ENCODE measurements around the gene PKNOX2. TPM values are rescaled to one million over a fixed set of nuclear protein-coding genes. Genes with fewer than 3 reads are reported as not detected.

The PKNOX2 gene
- total RNA-seq, 1 experiment from 2014 or later, result not detected

- H3K27me3 Mint-ChIP-seq (ENCODE audit: insufficient read depth, unreplicated experiment), result peaks cover 26% of the 10 kb centered on the region
- ChIA-PET CTCF (no interaction called here), POLR2A (no interaction called here)
- Histone ChIP-seq H3K27me3 (replicated peaks; ENCODE audit: control insufficient read depth, insufficient read depth, low read length) (peaks cover 3% of the 10 kb centered on the region; the same call in 1 of the 2 replicates), H3K4me3 (ENCODE audit: low read depth, low read length) (no peak overlapping the region), H3K4me1 (no peaks in the 10 kb centered on the region), H3K9me3 (no peaks in the 10 kb centered on the region), H3K36me3 (ENCODE audit: control insufficient read depth, insufficient read depth, low read length) (no peaks in the 10 kb centered on the region)
- DNase-seq, result no peak
- no peak overlapping the region for H3K27ac Mint-ChIP-seq (ENCODE audit: unreplicated experiment)
- H3K36me3 Mint-ChIP-seq (ENCODE audit: insufficient read depth, unreplicated experiment), result no peaks in the 10 kb centered on the region
- no peaks in the 10 kb centered on the region for H3K9me3 Mint-ChIP-seq (ENCODE audit: unreplicated experiment)
- no peak overlapping the region for H3K4me3 Mint-ChIP-seq (ENCODE audit: unreplicated experiment)
- BruUV-seq (replicated peaks), result no TSS peak
- intact Hi-C loops (cut with micrococcal nuclease; ENCODE audit: unreplicated experiment), result no loop called here
- no peaks in the 10 kb centered on the region for H3K4me1 Mint-ChIP-seq (ENCODE audit: low read depth, unreplicated experiment)
- TF ChIP-seq CTCF (IDR thresholded peaks at IDR 0.05; ENCODE audit: insufficient read depth in 1 of 2, low read depth in 1 of 2, low read length in 1 of 2, severe bottlenecking in 1 of 2, unreplicated experiment in 1 of 2), result no peak
These were observed 134.6 kb downstream of the PKNOX2 start for GRCh38 chr11:125299061-125299615.

- Mint-ChIP-seq H3K4me1 (ENCODE audit: low read depth, unreplicated experiment) (no peaks in the 10 kb centered on the region), H3K27me3 (ENCODE audit: insufficient read depth, unreplicated experiment) (peaks cover 21% of the 10 kb centered on the region), H3K36me3 (ENCODE audit: insufficient read depth, unreplicated experiment) (no peaks in the 10 kb centered on the region), H3K27ac (ENCODE audit: unreplicated experiment) (no peak overlapping the region), H3K9me3 (ENCODE audit: unreplicated experiment) (no peaks in the 10 kb centered on the region), H3K4me3 (ENCODE audit: unreplicated experiment) (no peak overlapping the region)
- POLR2A ChIA-PET, result no interaction called here
- no TSS peak for BruUV-seq (replicated peaks)
- no peaks in the 10 kb centered on the region for H3K9me3 ChIP-seq
- H3K27me3 ChIP-seq (replicated peaks; ENCODE audit: control insufficient read depth, insufficient read depth, low read length), result peaks cover 3% of the 10 kb centered on the region; the same call in 1 of the 2 replicates
- TF ChIP-seq CTCF (IDR thresholded peaks at IDR 0.05; ENCODE audit: insufficient read depth in 1 of 2, low read depth in 1 of 2, low read length in 1 of 2, severe bottlenecking in 1 of 2, unreplicated experiment in 1 of 2), result no peak
- no peaks in the 10 kb centered on the region for H3K4me1 ChIP-seq
- H3K36me3 ChIP-seq (ENCODE audit: control insufficient read depth, insufficient read depth, low read length), result no peaks in the 10 kb centered on the region
- intact Hi-C loops (cut with micrococcal nuclease; ENCODE audit: unreplicated experiment), result no loop called here
- no peak overlapping the region for H3K4me3 ChIP-seq (ENCODE audit: low read depth, low read length)
- CTCF ChIA-PET, result interaction anchor here (1.4 to 1.8 kb wide), 2 partner anchors 46 to 209 kb away, joined by 5 read pairs; no protein-coding TSS in a partner anchor
- DNase-seq, result no peak
These were observed 135.3 kb downstream of the PKNOX2 start for GRCh38 chr11:125299821-125300220.

GRCh38 chr11:125300791-125301218, 136.3 kb downstream of the PKNOX2 start:
- POLR2A ChIA-PET, result no interaction called here
- no peak for TF ChIP-seq CTCF (IDR thresholded peaks at IDR 0.05; ENCODE audit: insufficient read depth in 1 of 2, low read depth in 1 of 2, low read length in 1 of 2, severe bottlenecking in 1 of 2, unreplicated experiment in 1 of 2)
- intact Hi-C loops (cut with micrococcal nuclease; ENCODE audit: unreplicated experiment), result no loop called here
- peaks cover 3% of the 10 kb centered on the region; the same call in 1 of the 2 replicates for H3K27me3 ChIP-seq (replicated peaks; ENCODE audit: control insufficient read depth, insufficient read depth, low read length)
- H3K4me1 Mint-ChIP-seq (ENCODE audit: low read depth, unreplicated experiment), result no peaks in the 10 kb centered on the region
- no peak overlapping the region for H3K4me3 ChIP-seq (ENCODE audit: low read depth, low read length)
- H3K9me3 ChIP-seq, result no peaks in the 10 kb centered on the region
- CTCF ChIA-PET, result interaction anchor here (1.4 to 1.8 kb wide), 2 partner anchors 45 to 210 kb away, joined by 5 read pairs; no protein-coding TSS in a partner anchor
- H3K27me3 Mint-ChIP-seq (ENCODE audit: insufficient read depth, unreplicated experiment), result peaks cover 17% of the 10 kb centered on the region
- H3K4me1 ChIP-seq, result no peaks in the 10 kb centered on the region
- no peaks in the 10 kb centered on the region for H3K36me3 ChIP-seq (ENCODE audit: control insufficient read depth, insufficient read depth, low read length)
- peak in 1 of 2 experiments; percentile 23 for DNase-seq
- H3K36me3 Mint-ChIP-seq (ENCODE audit: insufficient read depth, unreplicated experiment), result no peaks in the 10 kb centered on the region
- no peak overlapping the region for H3K27ac Mint-ChIP-seq (ENCODE audit: unreplicated experiment)
- no peaks in the 10 kb centered on the region for H3K9me3 Mint-ChIP-seq (ENCODE audit: unreplicated experiment)
- BruUV-seq (replicated peaks), result no TSS peak
- no peak overlapping the region for H3K4me3 Mint-ChIP-seq (ENCODE audit: unreplicated experiment)

All from Caco-2 (cell line).